DMS53 treated with DMSO at 0.1 percent for 48 hours (cell line): Measurements from ENCODE around the gene PRR5L.
"Not testable (repeated sequence)": the region's sequence is repeated elsewhere in the genome, so short reads cannot be mapped to it uniquely, and the experiment has no call there.

Experiments used
- DNase-seq: peaks from one replicate; lab custom pipeline; 2025; ENCODE audit not compliant: unreplicated experiment; lab: John Stamatoyannopoulos, UW

Gene PRR5L

DNA sequence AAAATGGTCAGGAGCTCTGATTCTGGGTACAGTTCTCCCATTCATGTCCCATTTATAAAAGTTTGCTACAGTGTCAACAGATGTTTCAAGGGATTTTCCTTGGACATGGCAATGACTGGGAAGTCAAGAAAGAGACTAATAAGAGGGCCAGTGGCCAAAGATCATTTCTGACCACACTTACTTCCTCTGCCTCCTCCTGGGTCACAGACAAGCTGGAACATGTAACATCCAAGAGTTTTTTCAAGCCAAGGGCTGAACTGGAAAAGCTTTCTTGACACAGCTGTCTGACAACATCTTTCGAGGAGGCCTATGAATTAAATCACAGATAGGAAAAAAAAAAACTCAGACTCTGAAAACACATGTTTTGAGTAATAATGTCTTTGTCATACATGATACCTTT lies 15.6 kb upstream of the PRR5L start:
- no peak for DNase-seq

DNA sequence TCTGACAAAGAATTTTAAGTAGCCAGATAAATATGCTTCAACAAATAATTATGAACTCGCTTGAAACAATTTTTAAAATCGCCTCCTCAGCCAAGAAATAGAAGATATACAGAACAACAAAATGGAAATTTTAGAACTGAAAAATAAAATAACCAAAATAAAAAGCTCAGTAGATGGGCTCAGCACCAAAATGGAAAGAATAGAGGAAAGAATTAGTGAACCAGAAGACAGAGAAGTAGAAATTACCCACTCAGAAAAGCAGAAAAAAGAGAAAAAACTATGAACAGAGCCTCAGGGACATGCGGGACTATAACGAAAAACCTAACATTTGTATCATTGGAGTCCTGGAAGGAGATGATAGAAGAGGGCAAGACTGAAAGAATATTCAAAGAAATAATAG lies 14.2 kb upstream of the PRR5L start:
- no peak for DNase-seq

DNA sequence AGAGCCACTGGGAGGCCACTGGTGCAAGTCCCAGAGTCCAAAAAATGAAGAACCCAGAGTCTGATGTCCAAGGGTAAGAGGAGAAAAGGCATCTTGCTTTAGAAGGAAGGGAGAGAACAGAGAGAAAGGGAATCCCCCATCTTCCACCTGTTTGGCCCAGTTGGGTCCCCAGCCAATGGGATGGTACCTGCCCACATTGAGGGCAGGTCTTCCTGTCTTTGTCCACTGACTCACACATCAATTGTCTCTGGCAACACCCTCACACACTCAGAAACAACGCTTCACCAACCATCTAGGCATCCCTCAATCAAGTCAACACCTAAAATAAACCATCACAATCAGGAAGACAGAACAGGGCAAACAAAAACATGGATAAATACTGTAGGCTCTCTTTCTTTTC lies 13.2 kb upstream of the PRR5L start:
- no peak for DNase-seq

DNA sequence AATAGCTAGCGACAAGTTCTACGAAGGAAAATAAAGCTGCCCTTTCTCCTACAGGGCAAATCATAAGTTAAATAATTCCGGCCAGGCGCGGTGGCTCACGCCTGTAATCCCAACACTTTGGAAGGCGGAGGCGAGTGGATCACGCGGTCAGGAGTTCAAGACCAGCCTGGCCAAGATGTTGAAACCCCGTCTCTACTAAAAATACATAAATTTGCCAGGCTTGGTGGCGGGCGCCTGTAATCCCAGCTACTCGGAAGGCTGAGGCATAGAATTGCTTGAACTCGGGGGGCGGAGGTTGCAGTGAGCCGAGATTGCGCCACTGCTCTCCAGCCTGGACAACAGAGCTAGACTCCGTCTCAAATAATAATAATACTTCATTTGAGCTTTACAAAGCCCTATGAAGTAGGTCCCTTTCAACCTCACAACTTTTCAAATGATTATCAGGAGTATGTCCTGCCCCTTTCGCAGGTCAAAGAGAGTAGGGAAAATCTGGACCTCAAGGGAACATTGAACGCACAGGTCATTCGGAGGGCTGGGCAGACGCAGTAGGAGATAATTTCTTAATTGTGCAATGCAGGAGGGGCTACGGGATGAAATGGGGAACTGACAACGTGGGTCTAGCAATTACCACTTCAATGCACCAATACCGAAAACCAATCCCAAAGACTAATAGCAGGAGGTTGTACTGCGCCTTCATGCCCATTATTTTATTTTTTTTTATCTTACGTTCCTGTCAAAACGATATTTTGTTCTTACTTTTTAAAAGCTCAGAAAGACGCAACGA lies 7.5 kb upstream of the PRR5L start:
- DNase-seq, result no peak

DNA sequence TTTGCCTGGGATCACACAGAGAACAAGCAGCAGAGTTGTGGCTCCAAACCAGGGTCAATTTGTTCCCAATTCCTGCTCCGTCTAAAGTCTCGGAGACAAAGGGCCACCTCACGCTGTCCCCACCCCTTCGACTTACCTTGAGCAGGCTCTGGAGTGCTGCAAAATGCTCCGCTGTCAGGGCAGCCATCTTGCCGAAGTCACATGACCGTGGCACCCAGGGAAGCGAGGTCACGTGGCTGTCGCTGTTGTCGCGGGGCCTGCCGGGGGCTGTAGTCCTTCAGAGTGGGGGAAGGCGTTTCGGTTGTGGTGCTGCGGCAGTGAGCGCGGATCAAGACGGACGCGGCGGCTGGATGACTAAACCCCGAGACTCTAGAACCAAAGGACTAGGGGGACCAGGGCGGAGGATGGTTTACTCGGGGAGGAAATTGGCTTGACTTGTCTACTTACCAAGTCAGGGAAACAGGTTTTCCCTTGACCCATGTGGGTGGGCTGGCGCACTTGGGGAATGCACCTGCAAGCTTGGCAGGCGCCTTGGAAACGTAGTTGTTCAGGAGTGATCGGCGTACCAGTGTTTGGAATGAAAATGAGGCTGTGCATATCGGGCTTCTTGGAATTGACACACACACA lies 6.7 kb upstream of the PRR5L start, which contains the start of gene COMMD9:
COMMD9 (minus strand) TSS at position 199 of the 627 bp plus-strand sequence; CDS start at position 187, 12 bp downstream.
- peak; percentile 83 for DNase-seq

DNA sequence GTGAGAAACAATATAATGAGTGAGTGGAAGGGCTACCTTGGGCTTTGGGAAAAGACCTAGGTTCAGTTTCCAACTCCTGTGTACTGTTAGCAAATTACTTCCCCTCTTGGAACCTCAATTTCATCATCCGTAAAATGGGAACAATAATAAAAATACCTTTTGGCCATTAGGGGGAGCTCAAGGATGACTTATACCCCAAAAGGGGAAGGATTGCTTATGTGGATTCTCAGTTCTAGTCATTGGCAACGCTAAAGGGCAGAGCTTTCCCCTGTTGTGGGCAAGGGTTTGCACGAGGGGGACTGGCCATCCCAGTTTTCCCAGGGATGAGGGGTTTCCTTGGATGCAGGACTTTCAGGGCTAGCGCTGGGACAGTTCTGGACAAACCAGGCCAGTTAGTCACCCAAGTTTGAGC lies 3.8 kb upstream of the PRR5L start:
- DNase-seq, result peak; percentile 11

DNA sequence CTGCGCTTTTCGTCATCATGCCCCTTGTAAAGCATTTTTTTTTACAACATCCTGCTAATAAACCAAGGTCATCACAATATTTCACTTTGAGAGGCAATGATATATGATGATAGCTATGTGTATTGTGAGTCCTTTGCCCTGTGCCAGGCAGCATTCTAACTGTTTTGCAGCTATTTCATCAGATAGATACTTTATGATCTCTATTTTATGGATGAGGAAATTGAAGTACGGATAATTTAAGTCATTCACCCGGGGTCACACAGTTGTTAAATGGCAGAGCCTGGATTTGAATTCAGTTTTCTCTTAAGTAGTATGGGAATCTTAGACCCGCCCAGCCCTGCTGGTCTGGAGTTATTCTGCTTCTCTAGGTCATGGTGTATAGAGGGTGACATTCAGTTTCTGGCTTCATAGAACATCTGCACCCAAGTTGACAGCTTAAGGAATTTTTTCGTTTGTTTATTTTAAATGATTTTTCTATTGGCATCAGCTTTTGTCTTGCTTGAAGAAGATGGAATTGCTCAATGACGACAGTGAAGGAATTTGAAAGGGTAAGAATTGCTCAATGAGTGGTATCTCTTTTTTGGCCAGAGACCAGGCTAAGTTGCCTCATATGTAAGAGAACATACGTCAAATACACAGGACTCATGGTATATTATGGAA lies 926 bp downstream of the PRR5L start:
- DNase-seq, result no peak

DNA sequence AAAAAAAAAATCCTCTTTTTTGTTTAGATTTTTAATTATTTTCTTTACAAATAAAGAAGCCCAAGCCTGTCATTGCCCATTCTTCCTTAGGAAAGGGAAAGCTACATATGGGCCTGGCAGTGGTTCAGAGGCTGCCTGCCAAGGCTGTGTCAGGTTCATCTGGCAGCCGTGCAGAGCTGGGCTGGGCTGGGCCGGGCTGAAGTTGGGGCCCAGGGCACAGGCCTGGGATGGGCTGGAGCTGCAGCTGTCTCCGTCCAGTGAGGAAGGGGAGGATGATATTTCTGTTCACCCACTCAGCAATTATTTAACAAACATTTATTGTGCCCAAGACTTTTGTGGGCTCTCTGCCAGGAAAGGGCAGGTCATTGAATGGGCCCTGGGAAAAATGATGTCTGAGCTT lies 4.6 kb downstream of the PRR5L start:
- DNase-seq, result no peak

DNA sequence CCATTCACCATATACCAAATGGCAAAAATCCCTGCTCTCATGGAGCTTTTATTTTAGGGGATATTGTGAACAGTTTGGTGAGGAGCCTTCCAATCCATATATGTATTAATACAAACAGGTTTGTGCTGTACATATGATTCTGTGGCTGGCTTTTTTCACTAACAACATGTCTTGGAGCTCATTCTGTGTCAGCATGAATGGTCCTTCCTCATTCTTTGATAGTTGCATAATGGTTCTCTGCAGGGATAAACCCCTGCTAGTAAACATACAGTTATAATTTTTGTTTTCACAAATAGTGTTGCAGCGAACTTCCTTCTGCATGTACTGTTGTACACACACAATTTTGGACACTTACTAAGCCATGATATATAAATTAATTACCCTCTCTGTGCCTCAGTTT lies 8.3 kb downstream of the PRR5L start:
- DNase-seq, result no peak

DNA sequence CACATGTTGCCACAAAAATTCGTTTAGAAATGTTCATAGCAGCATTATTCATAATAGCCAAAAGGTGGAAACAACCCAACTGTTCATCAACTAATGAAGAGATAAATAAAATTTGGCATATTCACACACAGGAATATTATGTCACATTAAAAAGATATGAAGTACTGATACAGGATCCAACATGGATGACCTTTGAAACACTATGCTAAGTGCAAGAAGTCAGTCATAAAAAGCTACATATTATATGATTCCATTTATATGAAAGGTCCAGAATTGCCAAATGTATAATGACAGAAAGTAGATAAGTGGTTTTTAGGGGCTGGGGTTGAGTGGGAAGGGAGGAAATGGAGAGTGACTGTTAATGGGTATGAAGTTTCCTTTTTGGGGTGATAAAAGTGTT lies 9.0 kb downstream of the PRR5L start:
- DNase-seq, result no peak

DNA sequence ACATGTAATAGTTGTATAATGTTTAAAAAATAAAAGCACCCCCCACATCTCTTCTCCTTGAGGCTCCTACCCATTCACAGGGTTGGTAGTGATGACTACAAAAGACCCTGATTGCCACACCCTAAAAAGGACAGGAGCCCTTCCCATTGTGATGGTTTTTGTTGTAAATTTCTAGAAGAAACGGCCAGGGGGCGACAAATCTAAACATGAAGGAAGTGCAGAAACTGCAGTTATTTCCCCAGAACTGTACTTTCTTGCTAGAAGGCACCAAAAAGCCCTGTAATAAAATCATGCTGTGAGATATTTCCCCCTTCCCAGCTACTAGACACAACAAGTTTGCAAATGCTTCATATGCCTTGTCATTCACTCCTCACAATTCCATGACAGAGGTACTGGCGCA lies 10.8 kb downstream of the PRR5L start:
- no peak for DNase-seq

DNA sequence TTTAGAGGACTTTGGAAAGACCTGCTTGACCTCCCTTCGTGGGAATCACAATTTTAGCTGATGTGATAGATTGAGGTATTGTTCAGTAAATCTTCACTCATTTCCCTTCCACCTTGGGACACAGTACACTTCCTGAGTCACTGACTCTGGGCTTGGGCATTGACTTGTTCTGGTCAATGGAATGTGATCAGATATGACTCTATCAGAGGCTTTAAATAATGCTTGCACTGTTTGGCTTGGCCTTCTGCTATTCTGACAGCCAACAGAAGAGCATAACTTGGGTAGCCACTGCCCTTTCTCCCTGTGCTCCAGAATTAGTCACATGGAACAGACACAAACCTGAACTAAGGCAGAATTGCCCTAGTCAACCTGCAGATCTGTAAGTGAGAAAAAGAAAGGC lies 12.5 kb downstream of the PRR5L start:
- no peak for DNase-seq

DNA sequence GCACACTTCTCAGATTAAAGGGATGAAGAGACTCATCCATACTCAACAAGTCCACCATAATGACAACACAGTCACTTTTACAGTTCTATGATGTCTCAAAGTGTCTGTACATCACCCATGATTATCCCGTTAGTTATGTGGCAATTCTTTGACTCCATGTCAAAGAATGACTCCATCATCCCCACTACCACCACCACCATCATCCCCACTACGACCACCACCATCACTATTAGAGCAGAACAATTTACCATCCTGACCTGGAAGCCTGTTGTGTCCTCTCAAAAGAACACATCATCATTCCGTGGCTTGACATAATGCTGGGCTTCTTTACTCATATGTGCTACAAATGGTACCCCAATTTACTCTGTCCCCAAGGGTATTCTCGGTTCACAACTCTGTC lies 13.7 kb downstream of the PRR5L start:
- no peak for DNase-seq

DNA sequence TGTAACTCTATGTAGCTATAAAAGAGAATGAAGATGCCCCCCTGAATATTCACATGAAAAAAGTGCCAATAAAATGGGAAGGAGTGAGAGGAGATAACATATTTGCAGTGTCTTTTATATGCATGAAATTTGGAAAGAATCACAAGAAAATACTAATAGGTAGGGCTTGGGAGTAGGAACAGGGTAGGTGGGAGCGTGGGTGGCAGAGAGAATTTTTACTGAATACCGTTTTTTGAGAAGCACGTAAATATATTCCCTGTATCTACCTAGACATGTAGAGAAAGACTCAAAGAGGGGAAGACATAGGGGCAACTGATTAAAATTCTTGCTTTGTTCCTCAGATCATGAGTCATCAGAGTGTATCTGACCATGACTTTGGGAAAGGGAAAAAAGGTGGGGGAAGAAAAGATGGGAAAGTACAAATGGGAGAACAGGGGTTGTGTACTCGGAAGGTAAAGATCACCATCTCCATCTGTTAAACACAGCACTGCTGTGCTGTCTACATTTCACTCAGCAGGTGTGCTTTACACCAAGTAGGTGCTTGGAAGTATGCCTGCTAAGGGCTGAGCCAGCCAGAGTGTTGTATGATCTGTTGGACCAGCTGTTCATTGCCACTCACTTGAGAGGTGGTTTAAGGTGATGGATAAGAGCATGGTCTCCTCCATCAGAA lies 16.0 kb downstream of the PRR5L start:
- DNase-seq, result peak; percentile 34

DNA sequence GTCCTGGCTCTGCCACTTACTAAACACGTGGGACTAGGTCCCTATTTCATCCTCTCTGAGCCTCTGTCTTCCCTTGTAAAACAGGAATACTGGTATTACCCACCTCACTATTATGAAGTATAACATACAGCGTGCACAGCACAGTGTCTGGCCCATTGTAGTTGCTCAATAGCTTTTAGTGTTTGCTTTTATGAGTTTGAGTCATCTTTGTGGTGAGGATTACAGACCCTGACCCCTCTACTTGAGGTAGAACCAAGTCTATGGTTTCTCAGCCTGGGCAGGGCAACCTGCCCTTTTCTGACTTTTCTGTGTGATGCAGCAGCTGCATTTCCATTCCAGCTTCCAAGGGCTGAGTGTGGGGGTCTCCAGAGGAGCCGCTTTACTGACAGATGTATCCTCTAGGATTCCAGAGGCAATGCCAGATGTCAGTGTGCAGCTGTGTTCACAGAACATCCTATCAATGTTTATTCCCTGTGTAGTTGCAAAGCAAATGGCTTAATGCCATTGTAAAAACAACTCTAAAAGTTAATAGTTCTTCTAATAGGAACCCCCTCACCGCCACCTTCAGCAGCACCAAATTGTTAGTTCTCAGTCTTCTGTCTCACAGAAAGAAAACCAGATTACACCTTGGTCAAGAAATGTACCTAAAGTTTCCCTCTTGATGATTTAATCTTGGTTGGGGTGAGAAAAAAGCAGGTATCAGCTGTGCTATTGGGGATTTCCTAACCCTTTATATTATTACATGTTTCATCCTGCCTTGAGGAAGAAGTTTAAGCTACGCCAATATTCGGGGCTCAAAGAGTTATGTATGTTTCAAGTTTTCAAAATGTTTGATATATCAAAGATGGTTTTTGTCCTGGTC lies 16.8 kb downstream of the PRR5L start:
- no peak for DNase-seq

DNA sequence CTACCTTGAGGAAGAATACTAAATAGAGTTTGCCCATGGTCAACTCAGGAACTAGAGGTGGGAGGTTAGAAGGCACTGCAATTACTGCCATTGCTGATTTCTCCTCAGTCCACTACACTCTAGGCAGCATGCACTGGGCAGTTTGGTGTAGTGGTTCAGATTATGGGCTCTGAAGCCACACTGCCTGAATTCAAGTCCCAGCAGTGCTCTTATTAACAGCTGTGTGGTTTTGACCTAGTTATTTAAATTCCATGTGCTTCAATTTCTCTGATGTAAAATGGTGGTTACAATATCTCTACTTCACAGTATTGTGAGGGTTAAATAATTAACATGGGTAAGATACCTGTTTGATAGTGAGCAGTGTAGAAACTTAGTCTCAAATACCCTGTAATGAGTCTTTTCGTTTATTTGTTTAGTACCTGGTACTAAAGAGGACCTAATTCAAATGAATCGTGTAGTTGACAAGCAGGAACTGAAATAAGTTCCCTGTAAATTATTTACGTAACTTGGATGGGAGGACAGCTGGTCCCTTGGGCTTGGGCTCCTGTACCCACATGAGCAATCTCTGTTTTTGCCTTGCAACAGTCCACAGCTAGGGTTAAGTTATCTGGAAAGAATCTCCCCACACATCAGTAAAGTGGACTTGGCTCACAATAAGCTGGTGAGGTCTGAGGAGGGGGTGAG lies 17.8 kb downstream of the PRR5L start:
- no peak for DNase-seq

DNA sequence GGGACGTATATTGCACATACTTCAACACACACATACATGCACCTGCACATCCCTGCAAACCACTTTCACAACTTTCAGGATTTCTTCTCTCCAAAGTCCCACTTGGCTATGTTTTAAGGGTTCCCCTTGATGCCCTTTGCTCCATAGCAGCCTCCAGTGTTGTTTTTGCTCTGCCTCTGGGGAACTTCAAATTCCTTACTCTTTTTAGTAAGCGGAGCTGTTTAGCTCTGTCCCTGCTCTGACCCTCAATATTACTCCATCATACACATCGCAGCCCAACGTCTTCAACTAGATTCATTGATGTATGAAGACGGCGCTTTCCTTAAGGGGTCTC lies 18.3 kb downstream of the PRR5L start:
- DNase-seq, result no peak

DNA sequence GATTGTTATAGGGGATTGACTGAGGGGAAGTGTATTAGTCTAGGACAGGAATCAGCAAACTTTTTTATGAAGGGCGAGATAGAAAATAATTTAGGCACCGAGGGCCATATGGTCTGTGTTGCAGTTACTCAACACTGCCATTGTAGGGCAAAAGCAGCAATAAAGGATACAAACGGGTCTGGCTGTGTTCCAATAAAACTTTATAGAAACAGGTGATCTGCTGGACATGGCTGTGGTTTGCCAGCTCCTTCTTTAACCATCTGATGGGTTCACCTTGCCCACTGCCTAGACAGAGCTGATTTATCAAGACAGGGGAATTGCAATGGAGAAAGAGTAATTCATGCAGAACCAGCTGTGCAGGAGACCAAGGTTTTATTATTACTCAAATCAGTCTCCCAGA lies 20.0 kb downstream of the PRR5L start:
- no peak for DNase-seq

DNA sequence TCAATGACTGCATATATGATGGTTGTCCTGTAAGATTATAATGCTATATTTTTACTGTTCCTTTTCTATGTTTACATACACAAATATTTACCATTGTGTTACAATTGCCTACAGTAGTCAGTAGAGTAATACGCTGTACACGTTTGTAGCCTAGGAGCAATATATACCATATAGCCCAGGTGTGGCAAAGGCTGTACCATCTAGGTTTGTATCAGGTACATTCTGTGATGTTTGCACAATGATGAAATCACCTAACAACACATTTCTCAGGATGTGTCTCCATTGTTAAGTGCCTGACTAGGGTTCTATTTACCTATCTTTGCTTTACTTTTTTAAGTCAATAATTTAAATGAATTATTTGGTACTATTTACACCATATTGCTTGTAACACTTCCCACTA lies 21.9 kb downstream of the PRR5L start:
- peak; percentile 16 for DNase-seq

DNA sequence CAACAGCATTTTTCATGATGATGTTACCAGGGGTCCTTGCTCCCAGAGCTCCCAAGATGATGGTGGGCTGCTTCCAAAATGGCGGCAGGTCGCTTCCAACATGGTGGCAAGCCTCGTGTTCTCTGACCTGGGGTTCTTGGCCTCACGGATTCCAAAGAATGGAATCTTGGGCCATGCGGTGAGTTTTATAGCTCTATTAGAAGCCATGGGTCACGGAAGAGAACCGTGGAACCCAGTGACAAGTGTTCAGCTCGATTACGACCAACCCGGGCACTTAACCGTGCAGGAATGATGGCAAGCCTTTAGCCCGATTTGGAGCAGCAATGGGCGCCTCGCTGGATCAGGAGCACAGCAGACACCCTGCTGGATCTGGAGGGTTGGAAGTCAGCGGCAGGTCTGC lies 28.9 kb downstream of the PRR5L start:
- not testable (repeated sequence) for DNase-seq
